ENCODE data around the gene FREM2.

The FREM2 gene

DNA sequence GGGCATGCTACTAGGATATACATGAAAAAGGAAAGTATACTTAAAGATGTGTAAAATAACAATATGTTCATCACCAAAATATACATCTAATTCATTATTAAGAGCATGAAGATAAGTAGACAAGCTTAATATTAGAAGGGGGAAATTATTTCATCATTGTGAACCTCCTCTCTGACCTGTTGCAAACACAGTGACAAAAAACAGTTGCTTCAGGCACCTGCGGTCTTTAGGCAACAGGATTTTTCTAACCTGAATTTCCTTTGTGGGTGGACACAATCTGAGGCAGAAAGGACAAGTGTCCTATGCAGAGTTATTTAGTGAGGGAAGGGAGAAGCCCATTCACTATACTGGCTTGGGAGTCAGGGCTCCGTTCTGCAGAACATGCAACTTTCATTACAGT, 6.3 kb downstream of the FREM2 start:
- Histone ChIP-seq H2BK15ac (ENCODE audit: low read depth, poor library complexity, severe bottlenecking) (no peak overlapping the region), H4K91ac (ENCODE audit: low read length) (no peak overlapping the region), H3K4me2 (ENCODE audit: low read length, poor library complexity, severe bottlenecking) (no peak overlapping the region), H3K23ac (ENCODE audit: low read length in 2 of 2) (no peak overlapping the region), H4K8ac (ENCODE audit: low read length) (no peak overlapping the region), H3K36me3 (ENCODE audit: control insufficient read depth in 1 of 2, insufficient read depth in 2 of 2, low read depth in 1 of 2, low read length in 2 of 2) (no peaks in the 10 kb centered on the region), H3K27ac (ENCODE audit: low read length, poor library complexity, severe bottlenecking) (no peak overlapping the region), H3K9ac (ENCODE audit: low read length) (no peak overlapping the region), H2BK5ac (ENCODE audit: low read depth, low read length, poor library complexity, severe bottlenecking) (no peak overlapping the region), H2AFZ (ENCODE audit: low read depth, low read length) (no peak overlapping the region), H3K79me1 (replicated peaks; ENCODE audit: low read length, poor library complexity, severe bottlenecking) (no peaks in the 10 kb centered on the region), H3K4me1 (ENCODE audit: control insufficient read depth, insufficient read depth, low read depth, low read length) (no peaks in the 10 kb centered on the region), H3K4ac (ENCODE audit: low read depth in 1 of 2, low read length in 2 of 2) (no peak overlapping the region), H3K9me3 (ENCODE audit: control insufficient read depth, low read length) (no peaks in the 10 kb centered on the region), H3K4me3 (ENCODE audit: insufficient read depth in 1 of 2, low read depth in 1 of 2, low read length in 2 of 2) (no peak overlapping the region), H2AK5ac (ENCODE audit: low read length, severe bottlenecking) (no peak overlapping the region), H3K14ac (ENCODE audit: low read length in 2 of 2) (no peak overlapping the region), H3K27me3 (ENCODE audit: control insufficient read depth in 1 of 2, insufficient read depth in 1 of 2, low read length in 2 of 2) (peaks cover 20 to 26% of the 10 kb centered on the region in 2 experiments), H2BK120ac (ENCODE audit: low read depth, low read length) (no peak overlapping the region), H3K18ac (ENCODE audit: low read depth in 1 of 2, low read length in 2 of 2) (no peak overlapping the region), H2BK12ac (ENCODE audit: low read length in 2 of 2) (no peak overlapping the region)
- 71% methylated on average over 2 of the region's 2 CpGs for WGBS
- DNase-seq, result no peak

- H2BK12ac ChIP-seq (ENCODE audit: low read length in 2 of 2), result no peak overlapping the region
- no peak overlapping the region for H3K27ac ChIP-seq (ENCODE audit: low read length, poor library complexity, severe bottlenecking)
- no peaks in the 10 kb centered on the region for H3K4me1 ChIP-seq (ENCODE audit: control insufficient read depth, insufficient read depth, low read depth, low read length)
- no peak overlapping the region for H2AFZ ChIP-seq (ENCODE audit: low read depth, low read length)
- H2AK5ac ChIP-seq (ENCODE audit: low read length, severe bottlenecking), result no peak overlapping the region
- H3K4ac ChIP-seq (ENCODE audit: low read depth in 1 of 2, low read length in 2 of 2), result no peak overlapping the region
- no peak overlapping the region for H3K18ac ChIP-seq (ENCODE audit: low read depth in 1 of 2, low read length in 2 of 2)
- H3K27me3 ChIP-seq (ENCODE audit: control insufficient read depth in 1 of 2, insufficient read depth in 1 of 2, low read length in 2 of 2), result peaks cover 15 to 21% of the 10 kb centered on the region in 2 experiments
- no peak overlapping the region for H3K4me3 ChIP-seq (ENCODE audit: insufficient read depth in 1 of 2, low read depth in 1 of 2, low read length in 2 of 2)
- H3K79me1 ChIP-seq (replicated peaks; ENCODE audit: low read length, poor library complexity, severe bottlenecking), result no peaks in the 10 kb centered on the region
- no peak overlapping the region for H2BK120ac ChIP-seq (ENCODE audit: low read depth, low read length)
- H3K4me2 ChIP-seq (ENCODE audit: low read length, poor library complexity, severe bottlenecking), result no peak overlapping the region
- H2BK5ac ChIP-seq (ENCODE audit: low read depth, low read length, poor library complexity, severe bottlenecking), result no peak overlapping the region
- no peak overlapping the region for H3K23ac ChIP-seq (ENCODE audit: low read length in 2 of 2)
- no peak overlapping the region for H3K14ac ChIP-seq (ENCODE audit: low read length in 2 of 2)
- H4K8ac ChIP-seq (ENCODE audit: low read length), result no peak overlapping the region
- H3K36me3 ChIP-seq (ENCODE audit: control insufficient read depth in 1 of 2, insufficient read depth in 2 of 2, low read depth in 1 of 2, low read length in 2 of 2), result no peaks in the 10 kb centered on the region
- H3K9ac ChIP-seq (ENCODE audit: low read length), result no peak overlapping the region
- no peak overlapping the region for H2BK15ac ChIP-seq (ENCODE audit: low read depth, poor library complexity, severe bottlenecking)
- DNase-seq, result no peak
- no peak overlapping the region for H4K91ac ChIP-seq (ENCODE audit: low read length)
- no peaks in the 10 kb centered on the region for H3K9me3 ChIP-seq (ENCODE audit: control insufficient read depth, low read length)
- 93% methylated on average over 2 of the region's 2 CpGs for WGBS
Observed at GRCh38 chr13:38693641-38694040, 6.8 kb downstream of the FREM2 start.

DNA sequence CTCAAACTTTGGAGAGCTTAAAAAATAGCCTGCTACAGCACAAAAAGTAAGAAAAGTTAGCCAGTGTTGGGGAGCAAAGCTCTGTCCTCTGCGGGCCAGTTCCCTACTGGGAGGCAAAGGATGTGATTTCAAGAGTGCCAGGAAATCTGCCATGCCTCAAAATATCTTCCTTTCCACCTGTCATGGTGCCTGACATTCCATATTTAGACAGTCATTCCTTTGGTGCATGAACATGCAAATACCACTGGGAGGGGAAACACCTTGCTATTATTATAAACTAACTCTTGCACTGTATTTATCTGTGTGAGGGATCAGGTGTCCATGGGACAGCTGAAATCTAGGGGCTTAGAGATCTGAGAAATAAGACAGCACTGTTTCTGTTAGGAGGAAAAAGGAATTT, 10.3 kb downstream of the FREM2 start:
- no peak overlapping the region for H3K9ac ChIP-seq (ENCODE audit: low read length)
- H3K27ac ChIP-seq (ENCODE audit: low read length, poor library complexity, severe bottlenecking), result no peak overlapping the region
- H3K36me3 ChIP-seq (ENCODE audit: control insufficient read depth in 1 of 2, insufficient read depth in 2 of 2, low read depth in 1 of 2, low read length in 2 of 2), result no peaks in the 10 kb centered on the region
- H2BK12ac ChIP-seq (ENCODE audit: low read length in 2 of 2), result no peak overlapping the region
- no peak overlapping the region for H2AK5ac ChIP-seq (ENCODE audit: low read length, severe bottlenecking)
- H3K79me1 ChIP-seq (replicated peaks; ENCODE audit: low read length, poor library complexity, severe bottlenecking), result no peaks in the 10 kb centered on the region
- H3K27me3 ChIP-seq (ENCODE audit: control insufficient read depth in 1 of 2, insufficient read depth in 1 of 2, low read length in 2 of 2), result no peaks in the 10 kb centered on the region
- no peak overlapping the region for H3K4me3 ChIP-seq (ENCODE audit: insufficient read depth in 1 of 2, low read depth in 1 of 2, low read length in 2 of 2)
- H2BK120ac ChIP-seq (ENCODE audit: low read depth, low read length), result no peak overlapping the region
- H2BK15ac ChIP-seq (ENCODE audit: low read depth, poor library complexity, severe bottlenecking), result no peak overlapping the region
- H3K9me3 ChIP-seq (ENCODE audit: control insufficient read depth, low read length), result no peaks in the 10 kb centered on the region
- DNase-seq, result no peak
- no peak overlapping the region for H2AFZ ChIP-seq (ENCODE audit: low read depth, low read length)
- no peak overlapping the region for H4K8ac ChIP-seq (ENCODE audit: low read length)
- no peak overlapping the region for H3K14ac ChIP-seq (ENCODE audit: low read length in 2 of 2)
- H3K23ac ChIP-seq (ENCODE audit: low read length in 2 of 2), result no peak overlapping the region
- no peaks in the 10 kb centered on the region for H3K4me1 ChIP-seq (ENCODE audit: control insufficient read depth, insufficient read depth, low read depth, low read length)
- no peak overlapping the region for H3K4ac ChIP-seq (ENCODE audit: low read depth in 1 of 2, low read length in 2 of 2)
- 95% methylated on average over 1 of the region's 1 CpG for WGBS
- H3K4me2 ChIP-seq (ENCODE audit: low read length, poor library complexity, severe bottlenecking), result no peak overlapping the region
- H3K18ac ChIP-seq (ENCODE audit: low read depth in 1 of 2, low read length in 2 of 2), result no peak overlapping the region
- no peak overlapping the region for H2BK5ac ChIP-seq (ENCODE audit: low read depth, low read length, poor library complexity, severe bottlenecking)
- H4K91ac ChIP-seq (ENCODE audit: low read length), result no peak overlapping the region

GRCh38 chr13:38697628-38698333, 10.9 kb downstream of the FREM2 start:
- no peak overlapping the region for H3K4me2 ChIP-seq (ENCODE audit: low read length, poor library complexity, severe bottlenecking)
- no peak overlapping the region for H3K4ac ChIP-seq (ENCODE audit: low read depth in 1 of 2, low read length in 2 of 2)
- H3K14ac ChIP-seq (ENCODE audit: low read length in 2 of 2), result no peak overlapping the region
- no peak overlapping the region for H3K23ac ChIP-seq (ENCODE audit: low read length in 2 of 2)
- H3K9me3 ChIP-seq (ENCODE audit: control insufficient read depth, low read length), result no peaks in the 10 kb centered on the region
- H3K9ac ChIP-seq (ENCODE audit: low read length), result no peak overlapping the region
- no peak overlapping the region for H2BK15ac ChIP-seq (ENCODE audit: low read depth, poor library complexity, severe bottlenecking)
- no peaks in the 10 kb centered on the region for H3K79me1 ChIP-seq (replicated peaks; ENCODE audit: low read length, poor library complexity, severe bottlenecking)
- no peak for DNase-seq
- no peaks in the 10 kb centered on the region for H3K27me3 ChIP-seq (ENCODE audit: control insufficient read depth in 1 of 2, insufficient read depth in 1 of 2, low read length in 2 of 2)
- no peak overlapping the region for H3K18ac ChIP-seq (ENCODE audit: low read depth in 1 of 2, low read length in 2 of 2)
- H3K4me1 ChIP-seq (ENCODE audit: control insufficient read depth, insufficient read depth, low read depth, low read length), result no peaks in the 10 kb centered on the region
- H3K36me3 ChIP-seq (ENCODE audit: control insufficient read depth in 1 of 2, insufficient read depth in 2 of 2, low read depth in 1 of 2, low read length in 2 of 2), result no peaks in the 10 kb centered on the region
- no peak overlapping the region for H3K4me3 ChIP-seq (ENCODE audit: insufficient read depth in 1 of 2, low read depth in 1 of 2, low read length in 2 of 2)
- H4K91ac ChIP-seq (ENCODE audit: low read length), result no peak overlapping the region
- H2AK5ac ChIP-seq (ENCODE audit: low read length, severe bottlenecking), result no peak overlapping the region
- H4K8ac ChIP-seq (ENCODE audit: low read length), result no peak overlapping the region
- H2BK12ac ChIP-seq (ENCODE audit: low read length in 2 of 2), result no peak overlapping the region
- no peak overlapping the region for H2BK120ac ChIP-seq (ENCODE audit: low read depth, low read length)
- no peak overlapping the region for H2AFZ ChIP-seq (ENCODE audit: low read depth, low read length)
- WGBS, result no CpG with 5 or more reads among the region's 2 CpGs
- no peak overlapping the region for H2BK5ac ChIP-seq (ENCODE audit: low read depth, low read length, poor library complexity, severe bottlenecking)
- H3K27ac ChIP-seq (ENCODE audit: low read length, poor library complexity, severe bottlenecking), result no peak overlapping the region
